ENCODE data around the gene SYT8.
A peak's percentile ranks its signal among the peaks of the same experiment; 100 is the strongest.

The SYT8 gene

DNA sequence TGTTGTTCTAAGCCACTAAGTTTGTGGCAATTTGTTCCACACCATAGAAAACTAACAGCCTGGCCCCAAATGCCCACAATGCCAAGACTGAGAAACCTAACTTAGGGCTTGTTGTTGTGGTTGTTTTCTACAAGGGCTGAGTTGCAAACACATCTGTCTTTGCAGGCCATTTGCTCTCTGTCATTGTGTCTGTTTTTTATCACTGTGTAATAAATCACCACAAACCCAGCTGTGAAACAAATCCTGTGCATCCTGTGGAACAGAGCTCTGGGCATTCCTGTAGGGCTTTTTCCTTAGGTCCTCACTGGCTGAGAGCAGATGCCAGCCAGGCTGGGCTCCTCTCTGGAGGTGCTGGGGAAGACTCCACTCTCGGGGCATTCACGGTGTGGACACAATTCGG, 15.7 kb upstream of the SYT8 start:
- no peak for DNase-seq

DNA sequence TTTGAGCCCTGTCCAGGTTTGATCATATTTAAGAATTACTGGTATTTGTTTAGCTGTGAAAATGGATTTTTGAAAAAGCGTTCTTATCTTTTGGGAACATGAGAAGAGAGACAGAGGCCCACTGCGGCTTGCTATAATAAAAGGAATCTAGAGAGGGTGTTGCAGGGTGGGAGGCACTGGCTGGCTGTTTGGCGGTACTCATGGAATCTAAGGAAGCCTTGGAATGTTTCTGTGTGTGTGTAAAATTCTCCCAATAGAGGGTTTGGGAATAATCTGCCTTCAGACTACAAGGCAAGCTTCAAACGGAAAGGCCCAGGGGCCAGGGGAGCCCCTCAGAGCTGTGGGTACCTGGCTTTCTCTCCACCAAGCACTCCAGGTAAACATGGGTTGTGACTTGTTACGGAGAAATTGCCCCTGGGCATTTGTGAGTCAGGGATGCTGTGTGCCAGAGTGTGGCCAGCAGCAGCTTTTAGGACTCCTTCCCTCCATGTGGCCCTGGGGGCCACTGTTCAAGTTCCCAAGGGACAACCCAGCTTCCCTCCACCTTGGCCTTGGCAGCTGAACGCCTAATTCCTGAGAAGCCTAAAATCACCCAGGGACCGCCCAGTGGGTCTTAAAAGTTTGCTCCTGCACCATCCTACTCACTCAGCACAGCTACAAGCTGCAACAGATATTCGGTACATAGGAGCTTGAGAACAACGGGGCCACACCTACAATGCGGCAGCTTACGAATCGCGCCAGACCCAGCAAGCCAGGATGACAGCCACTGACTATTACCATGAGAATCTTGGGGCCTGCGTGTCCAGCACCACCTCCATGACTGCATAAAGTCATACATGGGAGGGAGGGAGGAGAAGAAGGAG, 14.1 kb upstream of the SYT8 start:
- DNase-seq: no peak

DNA sequence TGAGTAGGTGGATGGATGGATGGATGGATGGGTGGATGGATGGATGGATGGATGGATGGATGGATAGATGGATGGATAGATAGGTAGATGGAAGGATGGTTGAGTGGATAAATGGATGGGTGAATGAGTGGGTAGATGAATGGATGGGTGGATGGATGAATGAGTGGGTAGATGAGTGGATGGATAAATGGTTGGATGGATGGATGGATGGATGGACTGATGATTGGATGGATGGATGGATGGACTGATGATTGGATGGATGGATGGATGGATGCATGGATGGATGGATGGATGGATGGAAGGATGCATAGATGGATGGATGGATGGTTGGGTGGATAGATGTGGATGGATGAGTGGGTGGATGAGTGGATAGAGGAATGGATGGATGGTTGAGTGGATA, 13.2 kb upstream of the SYT8 start:
- no peak for DNase-seq

DNA sequence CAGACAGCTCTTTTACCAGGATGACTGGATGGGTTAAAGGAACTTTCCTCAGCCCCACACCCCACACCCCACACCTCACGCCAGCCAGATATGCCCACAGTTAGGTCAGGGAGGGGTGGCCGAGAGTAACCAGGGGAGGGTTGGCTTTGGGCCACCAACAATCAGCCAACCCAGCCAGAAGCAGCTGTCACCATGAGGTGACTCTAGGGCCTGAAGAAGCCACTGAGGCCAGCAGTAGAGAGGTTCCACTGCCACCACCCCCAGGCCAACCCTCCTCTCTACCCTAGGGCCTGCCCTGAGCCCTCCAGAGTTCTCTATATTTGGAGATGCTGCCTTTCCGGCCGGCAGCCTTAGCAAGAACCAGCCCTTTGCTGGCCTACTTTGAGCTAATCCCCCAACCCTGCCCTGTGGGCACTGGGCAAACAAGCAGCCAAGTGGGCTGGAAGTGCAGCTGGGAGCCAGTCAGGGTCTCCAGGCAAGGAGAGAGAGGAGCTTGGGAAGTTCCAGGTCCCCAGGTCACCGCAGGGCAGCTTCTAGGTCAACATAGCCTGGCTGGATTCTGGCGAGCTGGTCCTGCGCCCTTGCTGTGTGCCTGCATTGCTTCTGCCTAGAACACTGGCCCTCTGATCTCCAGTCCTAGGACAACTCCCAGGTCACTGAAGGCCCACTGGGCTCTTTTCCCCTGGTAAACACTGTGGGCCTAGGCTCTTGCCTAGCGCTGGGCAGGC, 12.0 kb upstream of the SYT8 start:
- DNase-seq: no peak

DNA sequence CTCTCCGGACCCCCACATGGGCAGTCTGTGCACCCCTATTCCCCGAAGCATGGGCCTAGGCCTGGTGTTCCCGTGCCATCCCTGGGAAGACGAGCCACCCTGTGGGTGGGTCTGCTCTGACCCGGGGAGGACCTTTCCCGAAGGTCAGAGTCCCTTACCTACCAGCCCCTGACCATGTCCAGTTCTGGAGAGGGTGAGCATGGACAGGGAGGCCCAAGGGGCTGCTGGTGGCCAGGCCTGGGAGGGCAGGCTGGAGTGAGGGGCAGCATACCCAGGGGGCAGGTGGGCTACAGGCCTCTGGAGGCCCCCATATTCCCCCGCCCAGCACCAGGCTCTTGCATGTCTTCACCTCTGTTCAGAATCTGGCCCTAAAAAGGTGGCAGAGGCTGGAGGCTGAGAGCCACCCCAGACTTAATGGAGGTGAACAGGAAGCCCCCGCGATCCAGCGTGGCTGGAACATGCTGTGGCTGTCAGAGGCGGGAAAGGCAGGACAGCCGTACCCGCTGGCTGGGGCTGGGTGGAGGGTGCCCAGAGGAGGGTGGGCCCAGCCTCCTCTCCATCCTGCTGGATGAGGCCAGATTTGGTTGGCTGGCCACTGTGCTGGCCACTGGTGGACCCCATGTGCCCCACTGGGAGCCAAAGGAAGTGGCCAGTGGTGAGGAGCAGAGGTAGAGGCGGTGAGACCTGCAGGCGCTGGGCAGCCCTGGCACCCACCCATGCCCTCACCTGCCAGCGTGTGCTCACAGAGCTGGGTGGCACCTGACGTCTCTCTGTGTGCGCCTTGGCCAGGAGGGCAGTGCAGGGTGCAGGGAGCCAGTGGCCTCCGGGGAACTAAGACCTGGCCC, 11.2 kb upstream of the SYT8 start:
- DNase-seq: no peak

DNA sequence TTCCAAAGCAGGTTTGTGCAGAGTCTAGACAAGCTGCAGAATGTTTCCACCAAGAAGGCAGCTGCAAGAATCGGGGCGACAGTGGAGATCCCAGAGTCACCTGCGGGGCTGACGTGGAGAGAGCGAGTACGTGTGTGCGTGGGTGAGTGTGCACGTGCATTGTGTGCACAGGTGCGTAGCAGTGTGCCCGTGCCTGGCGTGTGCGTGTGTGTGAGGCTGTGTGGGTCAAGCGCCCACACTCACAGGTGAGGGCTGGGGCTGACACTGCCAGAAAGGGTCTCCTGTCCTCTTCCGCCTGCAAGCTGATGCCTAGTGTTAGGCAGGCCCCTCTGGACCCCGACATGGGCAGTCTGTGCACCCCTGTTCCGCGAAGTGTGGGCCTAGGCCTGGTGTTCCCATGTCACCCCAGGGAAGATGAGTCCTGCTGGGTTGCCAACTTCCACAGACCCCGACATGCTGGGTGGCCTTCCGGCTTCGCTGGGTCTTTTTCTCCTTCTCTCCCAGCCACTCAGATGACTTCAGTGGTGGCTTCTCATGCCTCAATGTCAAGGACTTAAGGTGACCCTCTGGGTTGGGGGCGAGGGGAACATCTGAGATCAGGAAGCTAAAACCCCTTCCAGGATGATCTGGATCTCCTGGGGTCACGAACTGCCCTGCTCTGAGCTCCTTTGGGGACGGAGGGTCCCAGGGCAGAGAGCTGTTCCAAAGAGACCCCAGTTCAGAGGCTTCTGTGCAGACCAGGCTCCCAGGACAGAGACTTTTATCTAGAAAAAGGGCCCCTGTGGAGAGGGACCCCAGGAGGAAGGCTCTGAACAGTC, 10.4 kb upstream of the SYT8 start:
- DNase-seq: no peak

DNA sequence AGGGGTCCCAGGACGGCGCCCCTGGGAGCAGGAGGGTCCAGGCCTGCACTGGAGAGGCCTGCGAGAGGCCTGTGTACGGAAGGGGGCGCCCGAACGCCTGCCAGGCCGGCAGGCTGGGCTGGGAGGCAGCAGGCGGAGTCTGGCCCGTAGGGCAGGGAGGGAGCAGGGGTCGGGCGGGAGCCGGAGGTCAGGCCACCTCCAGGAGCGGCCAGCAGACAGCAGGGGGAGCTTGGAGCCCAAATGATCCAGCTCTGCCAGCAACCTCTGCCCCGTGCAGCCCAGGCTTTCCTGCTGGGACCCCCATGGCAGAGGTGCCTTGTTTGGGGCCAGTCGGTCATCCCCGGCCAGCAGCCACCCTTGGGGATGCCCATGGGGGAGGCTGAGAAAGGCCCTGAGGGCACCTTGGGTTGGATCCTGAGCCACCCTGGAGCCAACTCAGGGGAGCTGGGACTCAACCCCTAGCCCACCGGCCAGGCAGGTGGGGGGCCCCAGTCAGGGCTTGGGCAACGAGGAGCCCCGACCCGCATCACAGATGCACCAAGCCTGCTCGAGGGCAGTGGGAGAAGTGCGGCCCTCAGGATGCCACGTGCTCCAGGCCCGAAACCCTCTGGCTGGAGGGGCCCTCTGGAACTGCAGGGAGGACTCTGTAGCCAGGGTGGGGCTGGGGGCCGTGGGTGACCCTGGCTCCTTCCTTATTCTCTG, 9.6 kb upstream of the SYT8 start:
- peak; percentile 79 for DNase-seq

DNA sequence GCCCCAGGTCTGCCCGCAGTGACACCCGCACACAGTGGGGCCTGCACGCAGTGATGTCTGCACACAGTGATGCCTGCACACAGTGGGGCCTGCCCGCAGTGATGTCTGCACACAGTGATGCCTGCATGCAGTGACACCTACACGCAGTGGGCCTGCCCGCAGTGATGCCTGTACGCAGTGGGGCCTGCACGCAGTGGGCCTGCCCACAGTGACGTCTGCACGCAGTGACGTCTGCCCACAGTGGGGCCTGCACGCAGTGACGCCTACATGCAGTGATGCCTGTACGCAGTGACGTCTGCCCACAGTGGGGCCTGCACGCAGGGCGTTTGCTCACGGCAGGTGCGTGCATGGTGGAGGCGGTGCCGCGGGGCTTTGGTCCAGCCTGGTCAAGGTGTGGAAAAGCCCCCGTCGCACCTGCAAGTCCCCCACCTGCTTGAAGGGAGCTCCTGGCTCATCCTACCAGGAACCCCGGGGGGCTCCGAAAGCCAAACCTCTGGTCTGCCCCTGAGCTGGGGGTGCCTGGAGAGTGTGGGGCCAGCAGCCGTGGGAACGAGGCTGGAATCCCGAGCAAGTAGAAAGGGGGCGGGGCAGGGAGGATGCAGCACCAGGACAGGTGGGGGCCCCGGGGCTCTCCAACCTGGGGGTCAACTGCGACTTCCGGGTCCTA, 8.9 kb upstream of the SYT8 start:
- DNase-seq: no peak

DNA sequence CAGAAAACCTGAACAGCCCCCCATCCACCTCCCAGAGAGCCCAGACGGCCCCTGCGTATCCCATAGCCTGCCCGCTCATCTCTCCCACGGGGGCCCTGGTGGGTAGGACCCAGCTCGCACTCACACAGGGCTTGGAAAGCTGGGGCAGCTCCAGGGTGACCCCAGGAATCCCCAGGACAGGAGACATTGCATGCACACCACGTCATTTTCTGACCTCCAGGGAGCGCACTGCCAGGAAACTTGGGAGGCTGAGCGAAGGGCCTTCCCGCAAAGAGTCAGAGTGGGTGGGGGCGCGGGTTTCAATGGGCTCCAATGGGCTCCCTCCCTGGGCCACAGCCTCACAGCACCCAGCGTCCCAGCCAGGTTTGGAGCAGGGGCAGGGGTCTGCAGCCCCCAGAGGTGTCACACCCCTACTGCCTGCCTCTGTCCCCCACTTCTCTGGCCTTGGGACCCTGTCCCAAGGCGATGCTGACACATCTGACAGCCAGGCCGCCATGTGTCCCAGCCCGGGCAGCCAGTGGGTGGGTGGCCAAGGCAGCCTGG, 8.2 kb upstream of the SYT8 start:
- DNase-seq: peak; percentile 43

DNA sequence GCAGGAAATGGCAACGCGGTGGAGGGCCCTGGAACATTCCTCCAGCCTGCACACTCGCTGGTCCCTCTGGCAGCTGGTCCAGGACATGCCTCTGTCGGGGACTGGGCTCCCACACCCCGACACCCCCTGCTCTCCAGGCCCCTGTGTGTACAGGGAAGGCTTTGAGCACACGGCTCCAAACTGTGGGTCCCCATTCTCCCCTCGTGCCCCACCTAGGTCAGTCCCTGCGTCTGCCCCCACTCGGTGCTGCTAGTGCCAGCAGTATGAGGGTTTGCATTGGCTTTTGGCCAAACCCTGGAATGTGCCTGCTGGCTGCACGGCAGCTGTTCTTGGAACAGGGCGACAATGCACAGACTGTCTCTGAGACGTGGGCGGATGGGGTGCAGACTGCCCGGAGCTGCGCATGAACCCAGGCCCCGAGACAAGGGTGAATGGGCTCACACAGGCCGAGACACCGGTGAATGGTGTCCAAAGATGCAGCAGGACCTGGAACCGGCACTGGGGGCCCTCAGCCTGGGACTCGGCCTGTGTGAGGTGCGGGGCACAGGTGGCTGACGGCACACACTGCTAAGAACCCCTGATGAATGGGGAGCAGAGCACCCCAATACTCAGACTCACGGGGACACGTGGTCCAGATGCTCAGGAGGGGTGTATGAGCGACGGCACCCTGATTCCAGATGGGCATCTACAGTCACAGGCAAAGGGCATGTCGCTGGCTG, 7.5 kb upstream of the SYT8 start:
- DNase-seq: peak; percentile 76

DNA sequence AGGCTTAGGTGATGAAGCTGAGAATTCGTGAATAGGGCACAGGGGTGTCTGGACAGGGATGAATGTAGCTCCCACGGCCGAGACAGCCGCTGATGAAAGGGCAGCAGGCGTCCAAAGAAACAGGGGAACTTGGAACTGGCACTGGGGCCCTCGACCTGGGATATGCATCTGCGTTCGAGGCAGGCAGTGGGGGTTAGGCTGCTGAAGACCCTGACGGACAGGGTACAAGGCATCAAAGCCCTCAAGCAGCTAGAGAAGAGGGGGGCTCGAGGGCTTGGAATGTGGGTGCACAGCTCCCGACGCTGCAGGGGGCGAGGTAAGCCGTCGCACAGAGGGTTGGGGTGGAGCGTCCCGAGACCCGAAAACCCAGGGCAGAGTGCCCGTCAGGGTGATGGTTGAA, 6.9 kb upstream of the SYT8 start:
- no peak for DNase-seq

DNA sequence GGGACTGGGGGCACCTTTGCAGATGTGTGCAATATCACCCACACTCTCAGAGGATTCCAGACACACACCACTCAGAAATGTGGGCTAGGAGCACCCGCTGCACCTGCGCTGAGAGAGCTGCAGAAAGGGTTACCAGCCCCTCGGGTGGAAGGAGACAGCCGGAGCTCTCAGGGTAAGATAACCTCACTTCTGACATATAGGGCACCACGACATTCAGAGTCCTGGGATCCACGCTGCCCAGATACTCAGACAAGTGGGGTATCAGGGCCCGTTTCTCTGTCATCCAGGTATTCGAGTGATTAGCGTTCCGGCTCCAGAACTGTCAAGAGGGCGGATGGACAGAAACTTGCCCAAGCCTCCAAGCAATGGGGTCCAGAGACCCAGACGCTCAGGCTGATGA, 6.2 kb upstream of the SYT8 start:
- DNase-seq: no peak

DNA sequence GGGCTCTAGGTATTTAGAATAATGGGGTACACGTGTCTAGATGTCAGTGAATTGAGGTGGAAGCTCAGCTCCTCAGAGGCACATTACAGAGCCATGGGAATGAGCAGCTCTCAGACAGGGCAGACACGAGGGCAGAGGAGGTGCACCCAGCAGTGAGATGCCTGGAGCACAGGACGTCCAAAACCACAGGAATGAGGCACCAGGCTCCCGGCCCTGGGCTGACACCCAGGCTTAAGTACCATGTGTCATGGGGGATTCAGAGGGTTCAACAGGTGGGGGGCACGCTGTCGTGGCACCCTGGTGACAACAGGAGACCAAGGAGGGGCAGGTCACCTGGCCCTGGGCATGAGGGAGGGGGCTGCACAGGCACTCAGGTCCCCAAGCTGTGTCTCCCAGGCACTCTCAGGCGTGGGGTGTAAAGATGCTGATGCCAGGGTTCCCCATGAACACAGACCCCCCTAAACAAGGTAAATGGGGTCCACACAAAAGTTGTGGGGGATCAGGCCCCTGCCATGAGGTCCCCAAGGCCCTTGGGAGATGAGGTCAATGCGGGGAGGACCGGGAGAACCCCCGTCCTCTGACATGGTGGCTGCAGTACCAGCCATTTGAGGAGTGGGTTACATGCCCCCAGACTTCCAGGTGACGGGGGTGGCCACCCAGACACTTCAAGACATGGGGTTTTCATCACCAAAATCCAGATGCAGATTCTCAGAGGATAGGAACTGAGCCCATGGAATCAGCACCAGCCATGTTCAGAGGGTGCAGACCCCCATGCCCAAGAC, 5.6 kb upstream of the SYT8 start:
- DNase-seq: no peak

DNA sequence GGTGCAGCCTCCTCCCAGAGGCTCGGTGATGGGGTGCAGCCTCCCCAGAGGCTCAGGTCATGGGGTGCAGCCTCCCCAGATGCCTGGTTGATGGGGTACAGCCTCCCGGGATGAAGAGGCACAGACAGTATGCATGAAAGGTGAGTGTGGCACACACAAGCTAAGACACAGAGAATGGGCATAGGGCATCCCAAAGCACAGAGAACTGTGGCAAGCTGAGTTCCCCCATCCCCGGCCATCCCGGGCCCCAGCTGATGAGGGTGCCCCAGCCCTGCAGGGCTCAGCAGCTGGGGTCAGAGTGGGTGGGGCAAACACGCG, 4.8 kb upstream of the SYT8 start:
- no peak for DNase-seq

DNA sequence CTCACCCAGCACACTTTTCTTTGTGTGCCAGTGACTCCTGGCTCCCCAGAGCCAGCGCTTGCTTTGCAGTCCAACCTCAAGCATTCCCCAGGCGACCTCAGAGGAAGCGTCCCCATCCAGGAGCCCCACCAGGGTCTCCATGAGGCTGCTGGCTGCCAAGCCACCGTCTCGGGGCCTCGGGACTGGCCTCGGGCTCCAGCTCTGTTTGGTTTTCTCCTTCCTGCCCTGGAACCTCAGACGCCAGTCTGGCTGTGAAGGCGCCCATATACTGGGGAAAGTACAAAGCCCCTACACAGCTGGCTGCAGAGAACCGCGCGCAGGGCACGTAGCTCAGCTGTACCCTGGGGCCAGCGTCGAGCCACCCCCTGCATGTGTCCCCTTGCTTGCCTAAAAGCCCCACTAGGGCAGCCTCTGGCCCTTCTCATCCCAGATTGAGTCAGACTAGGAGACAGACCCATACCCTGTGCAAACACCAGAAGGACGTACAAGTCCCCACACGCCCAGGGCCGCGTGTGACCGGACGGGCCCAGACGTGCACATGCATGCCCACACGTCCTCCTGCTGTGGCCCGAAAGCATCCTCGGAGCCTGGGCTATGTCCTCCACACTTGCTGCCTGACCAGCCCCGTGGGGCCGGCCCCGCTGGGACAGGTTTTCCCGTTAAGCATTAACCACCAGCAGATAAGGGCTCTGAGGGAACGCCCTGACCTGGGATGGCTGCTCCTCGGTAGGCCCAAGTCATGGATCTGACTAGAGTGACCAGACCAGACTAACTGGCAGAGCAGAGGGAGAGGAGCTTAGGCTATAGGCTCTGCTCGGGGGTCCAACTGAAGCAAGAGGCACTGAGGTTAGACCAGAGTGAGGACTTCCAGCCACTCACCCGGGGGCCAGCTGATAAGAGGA, 4.2 kb upstream of the SYT8 start:
- DNase-seq: no peak

DNA sequence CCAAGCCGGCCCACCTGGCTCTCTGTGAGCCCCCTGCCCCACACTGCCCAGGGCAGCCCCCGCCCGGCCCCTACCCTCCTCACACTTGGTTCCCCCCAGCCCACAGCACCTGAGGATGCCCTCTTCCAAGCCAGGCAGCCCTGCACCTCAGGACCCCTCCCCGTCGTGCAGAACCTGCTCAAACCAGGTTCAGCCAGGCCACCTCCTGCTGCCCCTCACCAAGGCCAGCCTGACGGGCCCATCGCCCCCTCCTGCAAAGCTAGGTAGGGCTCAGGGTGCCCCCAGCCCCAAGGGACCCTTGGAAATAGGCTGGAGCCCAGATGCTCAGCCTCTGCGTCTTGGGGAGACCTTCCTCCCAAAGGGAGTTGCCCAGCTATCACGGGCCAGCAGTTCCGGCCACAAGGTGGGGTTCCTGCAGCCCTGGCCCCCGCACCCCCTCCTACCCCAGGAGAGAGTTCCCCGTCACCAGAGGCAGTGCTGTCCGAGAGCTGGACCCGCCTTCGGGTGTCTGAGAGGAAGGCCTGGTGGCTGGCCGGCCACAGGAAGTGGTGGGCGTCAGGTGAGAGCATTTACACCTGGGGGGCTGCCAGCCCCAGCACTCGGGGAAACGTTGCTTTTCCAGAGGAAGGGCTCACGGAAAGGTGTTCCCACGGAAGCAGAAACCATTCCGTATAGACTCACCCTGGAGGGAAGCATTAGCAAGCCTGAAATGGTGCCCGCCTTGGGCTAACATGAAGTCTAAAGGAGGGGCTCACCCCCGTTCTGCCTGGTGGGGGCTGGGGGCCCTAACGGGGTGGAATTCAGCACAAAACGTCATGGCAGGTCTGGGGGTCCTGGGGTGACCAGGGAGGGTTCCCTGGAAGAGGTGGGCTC, 3.2 kb upstream of the SYT8 start:
- no peak for DNase-seq

DNA sequence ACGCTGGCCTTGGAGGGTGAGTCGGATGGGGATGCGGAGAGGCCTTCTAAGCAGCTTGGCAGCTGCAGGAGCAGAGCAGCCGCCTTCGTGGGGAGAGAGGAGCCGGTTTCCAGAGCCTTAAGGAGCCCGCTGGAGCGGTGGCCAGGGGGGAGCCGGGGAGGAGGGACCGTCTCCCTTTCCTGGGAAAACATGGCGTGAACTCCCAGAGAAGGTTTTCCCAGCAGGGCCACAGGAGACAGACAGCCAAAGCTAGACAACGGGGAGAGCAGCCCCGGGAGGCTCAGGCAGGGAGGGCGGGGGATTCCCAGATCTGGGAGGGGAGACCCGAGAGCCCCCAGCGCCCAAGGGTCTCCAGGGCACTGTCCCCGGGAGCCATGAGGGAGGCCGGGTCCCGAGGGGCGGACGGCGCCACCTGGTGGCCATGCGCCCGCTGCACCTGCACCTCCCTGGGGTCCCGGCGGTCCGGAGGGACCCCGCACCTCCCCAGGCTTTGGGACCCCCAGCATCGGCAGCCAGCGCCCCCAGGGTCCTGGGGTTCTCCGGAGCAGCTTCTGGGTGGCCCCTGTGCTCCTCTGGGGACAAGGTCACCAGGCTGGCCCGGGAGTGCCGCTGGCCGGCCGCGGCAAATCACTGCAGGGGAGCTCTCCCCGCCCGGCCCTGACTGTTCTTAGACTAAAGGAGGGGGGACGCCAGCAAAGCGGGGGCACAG, 2.4 kb upstream of the SYT8 start:
- no peak for DNase-seq

All from RPMI8226 (cell line).